Right cardiac atrium (tissue), 5 donors: ENCODE data around the gene SBDS. TPM values are rescaled to one million over a fixed set of nuclear protein-coding genes. Genes with fewer than 3 reads are reported as not detected.
A peak's percentile ranks its signal among the peaks of the same experiment; 100 is the strongest.

Experiments
- ATAC-seq, 2 donors: fragments of 200-7000 bp; cut with Tn5 transposase; one replicate each; pipeline versions ENCODE4 v1.8.0 to v1.9.1; 2020; ENCODE audit warnings: moderate library complexity in 2 of 2, mild to moderate bottlenecking in 1 of 2
- DNase-seq, 3 donors: peaks; one replicate each; pipeline ENCODE4 v3.0.0-alpha.2; 2020
- H3K27ac ChIP-seq: one replicate; pipeline ENCODE4 v1.5.1; 2013; ENCODE audit warnings: mild to moderate bottlenecking, low read length, control low read depth, moderate library complexity
- H3K27me3 ChIP-seq: one replicate; pipeline ENCODE4 v1.6.1; 2013; ENCODE audit not compliant: control insufficient read depth, insufficient read depth
- H3K4me1 ChIP-seq: one replicate; pipeline ENCODE4 v1.6.1; 2013; ENCODE audit warnings: low read length; ENCODE audit not compliant: control insufficient read depth, insufficient read depth
- H3K4me3 ChIP-seq: one replicate; pipeline ENCODE4 v1.5.1; 2013; ENCODE audit warnings: low read length, control low read depth
- H3K9me3 ChIP-seq: one replicate; pipeline ENCODE4 v1.6.1; 2013; ENCODE audit warnings: low read length; ENCODE audit not compliant: control insufficient read depth
- WGBS: extraction: QIAGEN DNeasy Blood & Tissue Kit; methylation state at CpG from one replicate; pipeline ENCODE4 v1.1.7; 2013; 5-methylcytosine and 5-hydroxymethylcytosine counted together
- intact Hi-C, 4 donors: fragments of 100-400 bp; cut with DNase I; formaldehyde crosslinking; loops; one replicate each; pipeline versions ENCODE4 v1.11.0 to v1.14.0; 2022 to 2023
- polyA plus RNA-seq: library from polyadenylated mRNA; stranded (reverse); fragments of 200-250 nt; gene quantifications from one replicate; pipeline ENCODE4 v1.2.3, GENCODE V29; 2013
- total RNA-seq, 4 donors: library from RNA; stranded (reverse); fragmentation: NEBNext Ultra II Directional; extraction: Animal tissue kit (Norgen Biotek cat#: 25700); gene quantifications; one replicate each; pipeline ENCODE4 v1.2.1, GENCODE V29; 2021
- donor health status: healthy with polysubstance abuse.
- donor health status: DM: no; HTN: yes; CAD: no.
- donor health status: DM: no; HTN: no; CAD: no.
- donor health status: DM: no; HTN: yes; CAD: no; lungs with severe emphysema.
- donor health status: DM: yes; HTN: yes; CAD: no.

SBDS gene
- total and polyA plus RNA-seq, 5 donors: 170 to 237 (median 204) TPM

- Histone ChIP-seq H3K27ac (no peak overlapping the region), H3K27me3 (no peaks in the 10 kb centered on the region), H3K9me3 (no peaks in the 10 kb centered on the region), H3K4me3 (no peak overlapping the region), H3K4me1 (no peaks in the 10 kb centered on the region)
- intact Hi-C loops: no loop called here
- ATAC-seq (no peak), DNase-seq (no peak)
- 98% methylated on average over 4 of the region's 4 CpGs for WGBS
These were observed 35.2 kb downstream of the SBDS start for GRCh38 chr7:66960192-66960591.

- WGBS: 93% methylated on average over 17 of the region's 17 CpGs
- ATAC-seq (peak; percentile 12 to 27), DNase-seq (no peak)
- Histone ChIP-seq H3K4me3 (no peak overlapping the region), H3K4me1 (no peaks in the 10 kb centered on the region), H3K27ac (no peak overlapping the region), H3K27me3 (no peaks in the 10 kb centered on the region), H3K9me3 (no peaks in the 10 kb centered on the region)
- intact Hi-C loops: no loop called here
These were observed 36.6 kb downstream of the SBDS start for GRCh38 chr7:66958538-66959350.

- 69% methylated on average over 13 of the region's 13 CpGs for WGBS
- ATAC-seq (peak in 1 of 2 donors; percentile 48), DNase-seq (no peak)
- H3K9me3 ChIP-seq: no peaks in the 10 kb centered on the region
- no peaks in the 10 kb centered on the region for H3K4me1 ChIP-seq
- no peak overlapping the region for H3K27ac ChIP-seq
- intact Hi-C loops: no loop called here
- H3K27me3 ChIP-seq: no peaks in the 10 kb centered on the region
- H3K4me3 ChIP-seq: no peak overlapping the region
These were observed 37.6 kb downstream of the SBDS start for GRCh38 chr7:66957595-66958290.

- H3K27me3 ChIP-seq: no peaks in the 10 kb centered on the region
- 87% methylated on average over 5 of the region's 5 CpGs for WGBS
- no peak for DNase-seq
- no peaks in the 10 kb centered on the region for H3K4me1 ChIP-seq
- H3K9me3 ChIP-seq: no peaks in the 10 kb centered on the region
- no peak overlapping the region for H3K4me3 ChIP-seq
- H3K27ac ChIP-seq: no peak overlapping the region
- ATAC-seq: no peak
- intact Hi-C loops: no loop called here
These were observed 42.4 kb downstream of the SBDS start for GRCh38 chr7:66953044-66953427.

- WGBS: 74% methylated on average over 11 of the region's 11 CpGs
- H3K27ac ChIP-seq: no peak overlapping the region
- intact Hi-C loops: no loop called here
- ATAC-seq (peak; percentile 42 to 82), DNase-seq (no peak)
- H3K9me3 ChIP-seq: no peaks in the 10 kb centered on the region
- H3K4me1 ChIP-seq: no peaks in the 10 kb centered on the region
- no peak overlapping the region for H3K4me3 ChIP-seq
- H3K27me3 ChIP-seq: no peaks in the 10 kb centered on the region
These were observed 42.9 kb downstream of the SBDS start for GRCh38 chr7:66952343-66953043.

GRCh38 chr7:66950763-66951162 is 44.6 kb downstream of the SBDS start:
- no peak overlapping the region for H3K27ac ChIP-seq
- ATAC-seq: no peak
- 88% methylated on average over 8 of the region's 8 CpGs for WGBS
- intact Hi-C loops: no loop called here
- no peaks in the 10 kb centered on the region for H3K27me3 ChIP-seq
- no peak for DNase-seq
- H3K4me3 ChIP-seq: no peak overlapping the region
- H3K9me3 ChIP-seq: no peaks in the 10 kb centered on the region
- H3K4me1 ChIP-seq: no peaks in the 10 kb centered on the region

- Histone ChIP-seq H3K27me3 (no peaks in the 10 kb centered on the region), H3K4me3 (no peak overlapping the region), H3K27ac (no peak overlapping the region), H3K4me1 (no peaks in the 10 kb centered on the region), H3K9me3 (no peaks in the 10 kb centered on the region)
- intact Hi-C loops: no loop called here
- WGBS: 74% methylated on average over 3 of the region's 3 CpGs
- no peak for DNase-seq
- no peak for ATAC-seq
These were observed 45.1 kb downstream of the SBDS start for GRCh38 chr7:66950311-66950710.

GRCh38 chr7:66948480-66949109 is 46.8 kb downstream of the SBDS start:
- ATAC-seq: no peak
- DNase-seq: no peak
- no peaks in the 10 kb centered on the region for H3K4me1 ChIP-seq
- 93% methylated on average over 19 of the region's 19 CpGs for WGBS
- H3K27me3 ChIP-seq: no peaks in the 10 kb centered on the region
- no peaks in the 10 kb centered on the region for H3K9me3 ChIP-seq
- no peak overlapping the region for H3K27ac ChIP-seq
- no peak overlapping the region for H3K4me3 ChIP-seq
- intact Hi-C loops: no loop called here

- Histone ChIP-seq H3K4me3 (no peak overlapping the region), H3K4me1 (no peaks in the 10 kb centered on the region), H3K9me3 (no peaks in the 10 kb centered on the region), H3K27ac (no peak overlapping the region), H3K27me3 (no peaks in the 10 kb centered on the region)
- ATAC-seq (peak in 1 of 2 donors; percentile 43), DNase-seq (no peak)
- intact Hi-C loops: no loop called here
- WGBS: 27% methylated on average over 2 of the region's 2 CpGs
These were observed 48.8 kb downstream of the SBDS start for GRCh38 chr7:66946545-66946944.

GRCh38 chr7:66939325-66939724 is 56.1 kb downstream of the SBDS start:
- 88% methylated on average over 4 of the region's 4 CpGs for WGBS
- Histone ChIP-seq H3K27me3 (no peaks in the 10 kb centered on the region), H3K4me3 (no peak overlapping the region), H3K27ac (no peak overlapping the region), H3K4me1 (no peaks in the 10 kb centered on the region), H3K9me3 (no peaks in the 10 kb centered on the region)
- ATAC-seq (no peak), DNase-seq (no peak)
- intact Hi-C loops: no loop called here

- H3K4me1 ChIP-seq: no peaks in the 10 kb centered on the region
- H3K27me3 ChIP-seq: no peaks in the 10 kb centered on the region
- intact Hi-C loops: no loop called here
- no peak overlapping the region for H3K27ac ChIP-seq
- ATAC-seq (no peak), DNase-seq (no peak)
- H3K9me3 ChIP-seq: no peaks in the 10 kb centered on the region
- 98% methylated on average over 4 of the region's 4 CpGs for WGBS
- no peak overlapping the region for H3K4me3 ChIP-seq
These were observed 57.4 kb downstream of the SBDS start for GRCh38 chr7:66937940-66938339.
